ENCODE results near the gene TUBA3D.
"Not testable (repeated sequence)": the region's sequence is repeated elsewhere in the genome, so short reads cannot be mapped to it uniquely, and the experiment has no call there.

The TUBA3D gene

DNA sequence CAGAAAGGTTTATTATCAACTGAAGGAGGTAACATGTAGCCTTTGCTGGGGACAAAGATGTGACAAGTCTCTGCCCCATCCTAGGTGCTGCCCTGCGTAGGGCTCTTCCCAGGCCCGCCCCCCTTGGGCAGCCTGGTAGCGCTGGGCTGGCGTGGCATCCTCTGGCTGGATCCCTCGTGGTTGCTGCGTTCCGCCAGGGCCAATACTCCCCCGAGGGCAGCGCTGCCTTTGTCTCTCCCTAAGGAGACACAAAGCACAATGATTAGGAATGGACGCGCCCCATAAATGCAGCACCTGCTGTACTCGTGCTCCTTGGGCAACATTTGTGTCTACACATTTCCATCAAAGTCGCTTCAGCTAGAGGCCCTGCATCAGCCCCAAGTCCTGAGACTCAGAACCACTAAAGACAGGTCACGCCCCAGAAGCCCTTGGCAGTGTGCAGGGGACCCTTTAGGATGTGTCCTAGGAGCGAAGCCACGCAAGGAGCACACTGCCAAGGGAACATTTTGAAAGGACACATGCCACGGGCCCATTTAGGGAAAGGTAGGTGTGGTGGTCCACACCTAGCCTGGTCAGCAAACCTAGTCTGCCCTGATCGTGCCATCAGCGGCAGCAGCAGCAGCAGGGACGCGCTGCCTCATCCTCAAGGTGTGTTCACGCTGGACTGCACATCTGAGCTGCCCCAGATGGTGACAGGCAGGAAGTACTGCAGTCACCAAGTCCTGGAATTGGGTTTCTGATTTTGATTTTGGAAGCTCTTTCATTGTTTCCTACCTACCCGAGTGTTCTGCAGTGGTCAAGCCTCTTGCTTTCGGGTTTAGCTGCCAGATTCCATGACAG, 8.3 kb downstream of the TUBA3D start:
- not testable (repeated sequence) for DNase-seq (ENCODE audit: low read depth in 2 of 2)

DNA sequence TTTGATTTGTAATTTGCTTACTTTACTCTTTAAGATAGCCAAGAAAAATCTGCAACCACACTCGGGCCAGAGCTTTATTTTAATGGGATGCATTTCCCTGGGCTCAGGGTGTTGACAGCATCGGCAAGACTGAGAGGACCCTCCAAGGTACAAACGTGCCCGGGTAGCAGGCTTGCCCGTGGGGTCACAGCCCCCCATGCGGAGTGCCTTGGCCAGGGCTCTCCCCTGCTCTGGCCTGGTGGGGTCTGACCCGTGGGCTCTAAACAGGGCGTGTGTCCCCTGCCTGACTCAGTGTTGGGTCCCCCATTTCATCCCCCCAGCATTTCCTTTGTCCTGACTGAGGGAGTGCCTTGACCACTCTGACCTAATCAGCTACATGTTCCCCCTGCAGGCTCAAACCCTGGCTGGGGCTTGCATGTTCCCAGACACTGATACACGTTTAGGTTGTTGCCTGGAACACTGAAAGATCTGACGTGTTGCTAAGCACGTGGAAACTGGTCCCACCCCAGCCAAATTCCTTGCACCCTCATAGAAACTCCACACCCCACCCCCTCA, 9.1 kb downstream of the TUBA3D start:
- DNase-seq (ENCODE audit: low read depth in 2 of 2), result not testable (repeated sequence)

DNA sequence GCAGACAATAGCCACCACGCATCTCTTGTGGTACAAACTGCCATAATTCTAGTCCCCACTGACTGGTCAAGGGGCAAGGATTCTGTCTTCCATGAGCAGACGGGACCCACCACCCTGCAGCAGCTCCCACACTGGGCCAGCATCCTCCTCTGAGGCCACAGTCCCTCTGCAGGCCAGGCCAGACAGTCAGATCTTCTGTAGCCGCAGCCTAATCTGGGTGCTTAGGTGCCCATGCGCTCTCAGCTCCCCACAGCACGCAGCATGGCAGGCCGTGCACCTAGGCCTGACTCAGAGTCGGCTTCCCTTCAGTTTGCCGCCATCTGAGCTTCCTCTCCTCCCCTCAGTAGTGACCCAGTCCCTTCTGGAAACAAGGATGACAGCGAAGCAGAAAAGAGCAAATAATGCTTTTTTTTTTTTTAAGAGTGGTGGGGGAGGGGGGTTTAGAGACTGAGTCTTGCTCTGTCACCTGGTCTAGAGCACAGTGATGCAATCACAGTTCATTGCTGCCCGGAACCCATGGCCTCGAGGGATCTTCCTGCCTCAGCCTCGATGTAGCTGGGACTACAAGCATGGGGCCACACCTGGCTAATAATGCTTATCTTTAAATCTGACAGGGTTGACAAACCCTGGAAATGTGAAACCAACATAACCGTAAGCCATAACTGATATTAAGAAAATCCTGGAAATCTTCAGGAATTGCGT, 10.4 kb downstream of the TUBA3D start:
- DNase-seq (ENCODE audit: low read depth in 2 of 2), result not testable (repeated sequence)

DNA sequence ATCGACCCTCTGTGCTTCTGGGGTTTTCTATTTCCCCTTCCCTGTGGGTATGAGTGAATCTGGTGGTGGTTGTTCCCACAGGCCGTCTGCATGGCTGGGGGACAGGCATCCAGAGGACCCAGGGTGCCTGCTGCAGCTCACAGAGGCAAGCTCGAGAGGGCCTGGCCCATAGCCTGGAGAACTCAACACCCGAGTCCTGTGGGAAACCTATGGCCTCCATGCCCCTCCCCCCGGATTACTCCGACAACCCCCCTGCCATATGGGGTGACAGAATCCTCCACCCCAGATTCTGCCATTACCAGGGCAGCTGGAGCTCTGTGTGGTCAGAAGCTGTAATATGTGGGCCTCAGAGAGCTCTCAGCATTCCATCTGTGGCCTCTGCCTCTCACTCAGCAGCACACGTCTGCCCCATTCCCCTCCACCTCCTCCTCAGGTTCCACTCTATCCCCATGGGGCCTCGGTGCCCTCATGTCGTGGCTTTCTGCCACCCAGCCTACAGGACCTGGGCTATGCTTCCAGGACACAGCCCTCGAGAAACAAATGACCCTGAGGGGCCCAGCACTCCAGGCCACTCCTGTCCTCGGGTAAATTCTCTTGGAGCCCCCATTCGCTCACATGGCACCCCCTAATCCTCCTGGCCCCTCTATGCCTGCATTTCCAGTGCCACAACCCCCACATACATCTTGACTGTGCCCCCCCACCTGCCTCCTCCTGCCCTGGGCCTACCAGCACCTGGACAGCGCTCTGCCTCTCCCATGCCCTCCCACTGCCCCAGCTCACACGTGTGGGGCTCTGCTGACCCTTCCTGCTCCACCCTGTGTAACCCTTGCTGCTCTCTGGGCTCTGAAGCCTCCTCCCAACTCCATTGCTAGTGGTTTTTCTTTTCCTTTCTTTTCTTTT, 12.6 kb downstream of the TUBA3D start:
- DNase-seq (ENCODE audit: low read depth in 2 of 2), result no peak

DNA sequence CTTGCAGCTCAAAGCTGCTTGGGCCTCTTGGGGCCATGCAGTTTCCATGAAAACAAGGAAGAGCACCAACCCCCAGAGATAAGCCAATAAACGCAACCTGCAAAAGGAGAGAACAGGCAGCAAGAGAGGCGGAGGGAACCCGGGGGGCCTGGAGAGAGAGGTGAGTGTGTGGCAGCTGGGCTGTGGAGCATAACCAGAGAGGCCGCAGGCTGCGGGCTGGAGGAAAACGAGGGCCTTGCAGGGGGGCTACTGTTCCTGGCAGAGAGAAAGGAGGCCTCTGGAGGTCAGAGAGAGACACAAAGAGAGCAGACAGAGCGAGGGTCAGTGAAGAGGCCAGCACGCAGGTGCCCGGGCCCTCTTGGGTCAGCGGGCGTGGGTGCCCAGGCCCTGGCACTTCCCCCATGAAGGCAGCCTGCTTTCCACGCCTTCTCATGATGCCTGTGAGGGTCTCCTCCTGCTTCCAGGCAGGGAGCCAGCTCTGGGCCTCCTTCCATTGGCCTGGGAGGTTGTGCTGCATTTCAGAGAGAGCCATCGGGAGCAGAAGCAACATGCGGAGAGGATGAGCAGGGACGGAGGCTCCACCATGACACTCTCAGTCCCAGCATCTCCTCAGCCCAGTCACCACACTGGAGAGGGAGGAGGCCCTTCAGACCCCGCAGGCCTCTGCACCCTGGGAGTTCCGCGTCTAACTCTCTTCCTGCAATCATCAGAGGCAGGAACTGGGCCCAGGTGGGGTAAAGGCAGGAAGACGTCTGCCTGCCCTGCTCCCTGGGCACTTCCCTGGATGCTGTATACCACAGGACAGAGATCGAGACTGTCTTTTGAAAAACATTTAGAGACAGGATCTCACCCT, 14.9 kb downstream of the TUBA3D start:
- not testable (repeated sequence) for DNase-seq (ENCODE audit: low read depth in 2 of 2)

DNA sequence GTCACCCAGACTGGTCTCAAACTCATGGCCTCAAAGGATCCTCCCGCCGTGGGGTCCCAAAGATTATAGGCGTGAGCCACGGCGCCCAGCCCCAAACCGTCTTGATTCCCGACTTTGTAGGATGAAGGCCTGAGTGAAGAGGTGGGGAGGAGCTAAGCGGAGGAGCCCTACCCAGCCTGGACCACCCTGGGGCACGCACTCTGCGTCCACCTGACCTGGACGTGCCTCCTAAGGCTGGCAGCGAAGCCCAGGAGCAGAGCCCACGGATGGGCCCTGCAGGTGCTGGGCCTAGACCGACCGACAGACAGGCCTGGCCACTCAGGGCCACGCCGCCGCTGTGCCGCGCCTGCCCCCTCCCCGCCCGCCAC, 15.5 kb downstream of the TUBA3D start:
- DNase-seq (ENCODE audit: low read depth in 2 of 2), result not testable (repeated sequence)

DNA sequence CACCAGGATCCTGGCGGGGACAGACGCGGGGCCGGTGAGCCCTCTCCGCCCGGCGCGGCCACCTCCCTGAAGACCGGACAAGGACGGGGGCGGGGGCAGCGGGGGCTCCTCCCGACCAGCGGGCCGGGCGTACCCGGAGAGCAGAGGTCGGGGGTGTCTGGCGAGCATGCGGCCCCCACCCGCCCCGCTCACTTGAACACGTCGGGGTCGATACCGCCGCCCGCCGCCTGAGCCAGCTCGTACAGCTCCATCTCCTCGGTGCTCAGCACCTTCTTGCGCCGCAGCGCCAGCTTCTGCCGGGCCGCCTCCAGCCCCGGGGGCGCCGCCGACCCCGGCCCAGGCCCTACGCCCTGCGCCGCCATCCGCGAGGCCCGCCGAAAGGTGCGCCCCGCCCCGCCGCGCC, 16.1 kb downstream of the TUBA3D start, which contains the start of gene MZT2A:
Gene MZT2A (minus strand): TSS at position 383 of the 403 bp plus-strand sequence. CDS start 21 bp downstream, at position 362.
- not testable (repeated sequence) for DNase-seq (ENCODE audit: low read depth in 2 of 2)

DNA sequence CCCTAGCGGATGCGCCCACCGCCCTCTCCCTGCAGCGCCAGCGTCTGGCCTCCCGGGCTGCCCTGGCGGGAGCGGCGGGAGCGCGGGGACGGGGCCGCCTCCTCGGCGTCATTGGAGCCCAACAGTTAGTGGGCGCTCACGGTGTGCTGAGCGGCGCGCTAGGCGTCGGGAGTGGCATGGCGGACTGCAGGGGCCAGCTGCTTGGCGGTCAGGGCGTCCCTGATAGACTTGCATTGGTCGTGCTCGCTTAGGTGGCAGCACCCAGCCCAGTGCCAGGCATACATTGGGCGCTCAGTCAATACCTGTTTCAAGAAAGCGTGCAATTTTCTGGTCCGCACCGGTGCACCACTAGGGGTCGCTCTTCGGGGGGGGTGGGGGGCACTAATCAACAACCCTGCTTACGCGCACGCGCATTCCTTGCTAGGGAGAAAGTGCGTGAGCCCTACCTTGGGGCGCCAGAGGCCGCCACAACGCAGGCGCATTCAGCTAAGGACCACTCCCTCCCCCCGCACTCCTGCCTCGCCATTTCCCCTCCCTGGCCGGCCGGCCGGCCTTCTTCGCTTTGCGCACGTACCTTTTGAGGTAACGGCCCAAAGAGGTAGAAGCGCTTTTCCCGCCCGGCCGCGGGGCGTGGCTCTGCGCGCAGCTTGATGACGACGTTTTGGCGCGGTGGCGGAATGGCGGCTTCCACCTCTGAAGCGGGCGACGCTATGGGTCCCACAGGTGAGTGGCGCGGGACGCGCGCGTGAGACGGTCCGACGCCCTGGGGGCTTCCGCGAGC, 16.7 kb downstream of the TUBA3D start:
- DNase-seq (ENCODE audit: low read depth in 2 of 2), result peak; percentile 85 to 86

DNA sequence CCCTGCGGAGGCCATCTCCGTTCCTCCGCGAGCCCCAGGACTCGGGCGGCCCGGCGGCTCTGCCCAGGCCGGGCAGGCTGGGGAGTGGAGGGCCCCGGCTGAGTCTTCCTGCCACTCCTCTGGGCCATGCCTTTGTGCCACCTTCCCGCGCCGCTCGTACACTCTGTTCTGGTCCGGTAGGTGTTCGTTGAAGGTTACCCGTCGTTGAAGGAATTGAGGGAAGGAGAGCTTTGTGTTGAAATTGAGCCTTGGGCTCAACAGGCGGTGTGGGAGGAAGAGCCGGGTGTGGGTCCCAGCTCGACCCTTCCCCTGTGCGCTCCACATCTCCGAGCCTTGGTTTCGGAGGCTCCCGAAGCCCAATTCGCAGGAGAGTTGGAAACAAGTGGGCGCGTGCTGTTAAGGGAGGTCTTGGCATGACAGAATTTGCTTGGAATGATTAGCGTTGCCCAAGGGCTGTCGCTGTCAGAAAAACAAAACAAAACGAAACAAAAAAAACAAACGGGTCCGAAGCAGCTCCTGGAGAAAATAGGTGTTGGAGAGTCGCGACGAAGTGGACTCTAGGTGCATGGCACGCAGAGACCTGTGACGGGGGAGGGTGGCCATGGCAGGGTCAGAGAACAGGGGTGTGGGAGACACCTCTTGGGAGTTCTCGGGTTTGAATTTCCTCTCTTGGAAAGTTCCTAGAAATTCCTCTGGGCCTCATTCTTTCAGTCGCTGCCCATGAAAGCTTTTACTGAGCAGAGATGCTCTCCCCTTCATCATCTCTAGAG, 17.5 kb downstream of the TUBA3D start:
- no peak for DNase-seq (ENCODE audit: low read depth in 2 of 2)

DNA sequence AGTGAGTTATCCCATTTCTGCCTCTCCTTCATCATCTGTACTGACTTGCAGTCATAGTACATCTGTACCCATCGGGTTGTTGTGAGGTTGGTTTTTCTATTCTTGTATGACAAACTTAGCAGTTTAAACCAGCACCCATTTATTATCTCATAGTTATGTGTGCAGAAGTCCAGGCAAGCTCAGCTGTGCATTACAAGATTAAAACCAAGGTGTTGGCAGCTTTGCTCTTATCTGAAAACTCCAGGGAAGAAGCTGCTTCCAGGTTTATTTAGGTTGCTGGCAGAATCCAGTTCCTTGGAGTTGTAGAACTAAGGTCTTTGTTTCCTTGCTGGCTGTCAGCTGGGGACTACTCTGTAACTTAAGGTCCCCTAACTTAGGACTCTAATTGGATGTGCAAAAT, 19.6 kb downstream of the TUBA3D start:
- not testable (repeated sequence) for DNase-seq (ENCODE audit: low read depth in 2 of 2)

DNA sequence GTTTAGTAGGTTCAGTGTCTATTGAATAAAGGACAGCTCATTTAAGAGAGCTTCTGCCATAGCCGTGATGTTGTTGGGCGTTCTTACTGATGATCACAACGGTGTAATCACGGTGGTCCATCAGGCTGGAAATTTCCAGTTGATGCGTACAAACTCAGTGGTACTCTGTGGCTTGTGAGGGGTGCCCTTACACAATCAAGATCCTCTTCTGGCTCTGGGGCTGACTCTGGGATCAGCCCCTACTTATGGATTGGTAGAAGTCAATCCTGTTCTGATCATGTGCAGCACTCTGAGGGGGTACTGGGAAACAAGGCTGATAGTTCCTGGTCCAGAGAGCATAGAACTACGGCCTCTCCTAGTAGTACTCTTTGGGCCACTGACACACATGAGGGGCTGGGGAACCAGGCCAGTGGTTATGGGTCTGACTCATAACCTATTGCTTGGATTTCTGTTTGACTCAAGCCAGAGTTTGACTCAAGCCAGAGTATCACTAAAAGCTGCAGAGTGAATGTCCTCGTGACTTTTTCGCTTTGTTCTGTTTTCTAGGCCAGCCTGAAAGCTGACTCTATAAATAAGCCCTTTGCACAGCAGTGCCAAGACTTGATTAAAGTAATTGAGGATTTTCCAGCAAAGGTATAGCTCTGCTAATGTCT, 22.5 kb downstream of the TUBA3D start:
- DNase-seq (ENCODE audit: low read depth in 2 of 2), result not testable (repeated sequence)

DNA sequence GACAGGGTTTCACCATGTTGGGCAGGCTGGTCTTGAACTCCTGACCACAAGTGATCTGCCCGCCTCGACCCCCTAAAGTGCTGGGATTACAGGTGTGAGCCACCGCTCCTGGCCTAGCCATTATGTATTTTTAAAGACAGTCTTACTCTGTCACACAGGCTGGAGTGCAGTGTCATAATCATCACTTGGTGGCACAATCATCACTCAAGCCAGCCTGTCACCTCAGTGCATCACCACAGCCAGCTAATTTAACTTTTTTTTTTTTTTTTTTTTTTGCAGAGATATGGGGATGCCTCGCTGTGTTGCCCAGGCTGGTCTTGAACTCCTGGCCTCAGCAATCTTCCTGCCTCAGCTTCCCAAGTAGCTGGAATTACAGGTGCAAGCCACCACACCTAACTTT, 27.7 kb downstream of the TUBA3D start:
- not testable (repeated sequence) for DNase-seq (ENCODE audit: low read depth in 2 of 2)

DNA sequence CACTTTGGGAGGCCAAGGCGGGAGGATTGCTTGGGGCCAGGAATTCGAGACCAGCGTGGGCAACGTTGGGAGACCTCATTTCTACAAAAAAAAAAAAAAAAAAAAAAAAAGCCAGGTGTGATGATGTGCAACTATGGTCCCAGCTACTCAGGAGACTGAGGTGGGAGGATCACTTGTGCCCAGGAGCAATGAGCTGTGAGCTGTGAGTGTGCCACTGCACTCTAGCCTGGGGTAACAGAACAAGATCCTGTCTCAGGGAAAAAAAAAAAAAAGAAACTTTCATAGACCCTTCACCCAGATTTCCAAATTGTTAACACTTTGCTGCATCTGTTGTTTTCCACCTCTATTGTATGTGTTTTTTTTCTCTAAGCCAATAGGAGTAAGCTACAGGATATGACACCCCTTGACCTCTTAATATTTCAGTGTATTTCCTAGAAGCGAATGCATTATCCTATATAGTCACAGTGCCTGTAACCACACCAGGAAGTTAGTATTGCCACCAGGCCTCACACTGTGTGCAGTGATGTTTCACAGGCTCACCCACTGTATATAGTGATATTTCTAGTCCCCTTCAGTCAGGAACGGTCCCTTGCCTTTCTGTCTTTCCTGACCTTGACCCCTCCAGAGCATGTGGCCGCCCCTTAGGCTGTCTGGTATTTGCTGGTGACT, 28.3 kb downstream of the TUBA3D start:
- DNase-seq (ENCODE audit: low read depth in 2 of 2), result not testable (repeated sequence)

DNA sequence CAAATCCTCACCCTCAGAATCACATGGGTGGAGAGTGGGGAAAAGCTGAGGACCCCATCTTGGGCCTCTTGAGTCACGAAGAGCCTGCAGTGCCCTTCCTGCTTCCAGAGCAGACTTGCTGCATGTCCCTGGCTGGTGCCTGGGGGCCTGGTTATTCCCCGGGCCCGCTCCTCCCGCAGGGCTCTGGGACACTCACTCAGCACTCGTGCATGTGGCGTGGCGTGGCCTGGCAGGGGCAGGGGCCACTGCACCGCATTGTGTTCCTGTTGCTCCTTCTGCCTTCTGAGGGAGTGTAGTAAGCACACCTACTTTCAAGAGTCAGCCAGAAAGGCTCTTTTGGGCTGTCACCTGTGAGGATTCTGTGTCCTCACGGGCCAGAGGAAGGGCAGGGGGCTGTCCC, 33.7 kb downstream of the TUBA3D start:
- no peak for DNase-seq (ENCODE audit: low read depth in 2 of 2)

DNA sequence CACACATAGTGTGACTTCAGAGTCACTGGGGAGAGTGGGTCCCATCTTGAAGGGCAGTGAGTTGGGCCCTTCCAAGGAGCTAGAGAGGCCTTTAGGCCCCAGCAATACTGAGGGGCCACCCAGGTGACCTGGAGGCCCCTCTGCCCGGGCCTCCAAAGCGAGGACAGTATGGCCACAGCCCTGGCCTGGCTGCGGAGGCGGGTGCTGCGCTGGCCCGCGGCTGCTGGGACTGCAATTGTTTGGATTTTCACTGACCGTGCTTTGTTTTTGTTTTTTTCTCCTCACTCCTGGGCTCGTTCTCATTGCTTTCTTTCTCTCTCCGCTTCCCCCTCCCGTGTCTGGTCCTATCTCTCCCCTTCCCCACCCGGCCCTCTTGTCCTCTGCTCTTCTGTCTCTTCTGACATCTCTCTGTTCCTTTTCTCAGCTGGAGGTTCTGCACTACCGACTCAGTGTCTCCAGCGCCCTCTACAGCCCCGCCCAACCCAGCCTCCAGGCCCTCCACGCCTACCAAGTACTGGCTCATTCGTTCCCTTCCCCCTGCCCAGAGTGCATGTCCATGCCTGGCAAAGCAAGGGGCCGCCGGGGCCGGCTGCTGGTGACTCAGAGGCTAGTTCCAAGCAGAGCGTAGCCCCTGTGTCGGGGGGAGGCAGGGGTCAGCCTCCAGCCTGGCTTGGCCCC, 35.5 kb downstream of the TUBA3D start:
- DNase-seq (ENCODE audit: low read depth in 2 of 2), result not testable (repeated sequence)

DNA sequence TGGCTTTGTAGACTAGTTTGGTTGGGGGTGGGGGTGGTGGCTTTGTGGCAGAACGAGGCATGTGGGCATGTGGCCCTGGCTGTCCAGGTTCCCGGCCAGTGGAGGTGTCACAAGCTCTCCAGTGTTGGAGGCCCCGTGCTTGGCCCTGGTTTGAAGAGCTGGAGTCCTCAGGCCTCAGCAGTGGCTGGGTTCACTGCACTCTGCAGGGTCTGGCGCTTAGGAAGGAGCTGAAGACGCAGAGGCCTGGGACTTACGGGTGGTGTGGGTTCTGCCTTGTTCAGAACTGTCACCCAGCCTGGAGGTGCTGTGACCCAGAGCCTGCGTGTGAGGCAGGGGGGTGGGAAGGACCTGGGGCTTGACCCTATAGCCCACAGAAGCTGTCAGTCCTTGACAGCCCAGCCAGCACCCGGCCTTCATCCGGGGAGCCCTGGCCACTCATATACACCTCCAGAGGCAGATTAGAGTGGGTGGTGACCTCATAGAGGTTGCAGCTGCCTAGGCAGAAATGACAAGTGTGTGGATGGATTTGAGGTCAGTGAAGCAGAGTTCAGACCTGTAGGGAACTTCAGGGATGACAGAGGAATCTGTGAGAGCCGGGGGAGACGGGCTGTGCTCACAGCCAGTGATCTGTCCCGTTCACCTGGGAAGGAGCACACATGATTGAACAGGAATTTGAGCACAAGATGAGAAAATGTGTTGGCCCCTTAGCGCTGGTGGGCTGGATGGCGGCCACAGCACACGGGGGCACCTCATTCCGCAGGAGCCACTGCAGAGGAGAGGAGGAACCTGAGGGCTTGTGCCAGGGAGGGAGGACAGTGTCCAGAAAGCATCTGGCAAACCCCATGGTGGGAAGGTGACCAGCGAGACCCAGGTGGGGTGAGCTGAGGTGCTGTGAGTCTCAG, 36.3 kb downstream of the TUBA3D start:
- not testable (repeated sequence) for DNase-seq (ENCODE audit: low read depth in 2 of 2)

Measured in stimulated activated CD8-positive, alpha-beta memory T cell treated with anti-CD3 and anti-CD28 coated beads, Interleukin-7, amount 100 ng/mL, for 4 hours (primary cell).